ENCODE results near the gene DKK2.

- no peak for TF ChIP-seq CTCF (IDR thresholded peaks at IDR 0.05)
- no peak for TF ChIP-seq POLR2A (IDR thresholded peaks at IDR 0.05)
Observed at GRCh38 chr4:106971636-106972035, 64.5 kb downstream of the DKK2 start.
